GM18909 (cell line): ENCODE measurements around the gene MAMSTR.
"Not testable (repeated sequence)": the region's sequence is repeated elsewhere in the genome, so short reads cannot be mapped to it uniquely, and the experiment has no call there.

ENCODE experiments used
- ATAC-seq: cut with Tn5 transposase; IDR thresholded peaks from one replicate; pipeline ENCODE4 v1.9.1; 2021; ENCODE audit warnings: mild to moderate bottlenecking; ENCODE audit not compliant: unreplicated experiment, poor library complexity

The MAMSTR gene

DNA sequence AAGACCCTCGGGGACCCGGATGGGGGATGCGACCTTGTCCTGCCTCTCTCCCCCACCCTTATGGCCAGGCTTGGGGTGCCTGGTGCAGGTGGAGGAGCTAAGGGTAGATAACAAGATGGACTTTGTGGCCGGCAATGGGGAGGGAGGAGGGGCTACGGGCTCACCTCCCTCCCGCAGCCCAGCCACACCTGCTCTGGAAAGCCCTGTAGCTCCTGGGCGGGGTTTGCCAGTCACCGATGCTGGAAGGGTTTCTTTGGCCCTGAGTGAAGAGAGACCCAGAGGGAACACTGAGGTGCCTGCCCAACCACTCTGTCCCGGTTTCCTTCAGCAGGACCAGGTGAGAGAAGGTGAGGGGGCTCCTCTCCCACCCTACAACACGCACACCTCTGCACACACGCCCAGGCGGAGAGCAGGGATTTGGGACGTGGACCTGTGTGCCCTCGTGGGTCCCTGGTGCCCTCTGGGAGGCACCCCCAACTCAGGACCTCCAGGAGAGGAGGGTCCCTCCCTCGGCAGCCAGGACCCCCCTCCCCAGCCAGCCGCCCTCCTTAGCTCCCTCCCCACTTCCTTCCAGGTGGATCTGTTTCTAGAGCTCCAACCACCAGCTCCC lies 23.7 kb downstream of the MAMSTR start, which contains the start of gene FUT2:
Gene FUT2, plus strand, starts transcription at position 229 of the 610 bp plus-strand sequence. CDS start 6,986 bp downstream, outside the sequence.
- no peak for ATAC-seq

DNA sequence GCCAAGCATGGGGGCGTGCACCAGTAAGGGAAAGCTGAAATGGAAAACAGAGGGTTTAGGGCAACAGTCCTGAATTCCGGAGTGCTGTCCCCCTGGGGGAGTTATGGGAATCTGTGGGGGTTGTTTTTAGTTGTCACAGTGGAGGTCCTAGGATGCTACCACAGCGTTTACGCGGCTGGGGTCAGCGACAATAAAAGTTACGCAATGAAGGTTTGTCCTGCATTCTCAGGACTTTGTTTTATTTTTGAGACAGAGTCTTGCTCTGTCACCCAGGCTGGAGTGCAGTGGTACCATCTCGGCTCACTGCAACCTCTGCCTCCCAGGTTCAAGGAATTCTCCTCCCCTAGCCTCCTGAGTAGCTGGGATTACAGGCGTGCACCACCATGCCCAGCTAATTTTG lies 25.9 kb downstream of the MAMSTR start:
- not testable (repeated sequence) for ATAC-seq

- ATAC-seq, result no peak
These were observed 30.1 kb downstream of the MAMSTR start for GRCh38 chr19:48689449-48689848.

- ATAC-seq, result no peak
These were observed 31.7 kb downstream of the MAMSTR start for GRCh38 chr19:48687776-48688175.

- ATAC-seq, result not testable (repeated sequence)
These were observed 32.9 kb downstream of the MAMSTR start for GRCh38 chr19:48686637-48687036.

- no peak for ATAC-seq
These were observed 33.4 kb downstream of the MAMSTR start for GRCh38 chr19:48686088-48686487.

- ATAC-seq, result no peak
These were observed 33.9 kb downstream of the MAMSTR start for GRCh38 chr19:48685583-48685982.

DNA sequence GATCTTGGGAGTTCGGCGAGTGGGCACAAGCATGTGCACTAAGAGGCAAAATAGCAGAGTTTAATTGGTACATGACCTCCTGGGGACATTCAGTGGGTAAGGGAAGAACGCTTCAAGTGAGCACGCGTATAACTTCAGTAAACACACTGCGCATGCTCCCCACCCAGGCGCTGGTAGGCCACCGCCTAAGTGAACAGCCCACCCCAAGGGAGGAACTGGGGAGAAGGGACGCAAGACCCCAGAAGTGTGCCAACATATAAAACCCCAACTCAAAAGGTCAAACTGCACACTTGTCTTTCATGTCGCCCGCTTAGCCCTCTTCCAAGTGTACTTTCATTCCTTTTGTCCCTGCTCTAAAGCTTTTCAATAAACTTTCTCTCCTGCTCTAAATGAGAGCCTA lies 36.2 kb downstream of the MAMSTR start:
- no peak for ATAC-seq

DNA sequence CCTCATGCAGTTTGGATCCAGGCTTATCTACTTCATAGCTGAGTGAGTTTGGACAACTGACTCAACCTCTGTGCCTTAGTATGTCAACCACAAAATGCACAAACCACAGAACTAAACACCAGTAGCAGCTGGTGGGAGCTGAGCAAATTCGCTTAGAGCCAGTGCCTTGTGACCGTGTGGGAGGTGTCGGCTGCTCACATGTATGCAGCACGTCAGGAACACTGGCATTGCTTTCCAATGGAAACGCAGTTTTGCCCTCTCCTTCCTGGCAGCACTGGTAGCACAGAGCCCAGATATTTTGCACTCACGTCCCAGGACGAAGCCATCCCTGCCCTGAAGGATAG lies 38.4 kb downstream of the MAMSTR start:
- no peak for ATAC-seq

GRCh38 chr19:48680436-48681126 lies 38.9 kb downstream of the MAMSTR start:
- ATAC-seq, result no peak

- not testable (repeated sequence) for ATAC-seq
These were observed 39.5 kb downstream of the MAMSTR start for GRCh38 chr19:48680006-48680405.

GRCh38 chr19:48678201-48678600 lies 41.3 kb downstream of the MAMSTR start:
- ATAC-seq, result no peak

DNA sequence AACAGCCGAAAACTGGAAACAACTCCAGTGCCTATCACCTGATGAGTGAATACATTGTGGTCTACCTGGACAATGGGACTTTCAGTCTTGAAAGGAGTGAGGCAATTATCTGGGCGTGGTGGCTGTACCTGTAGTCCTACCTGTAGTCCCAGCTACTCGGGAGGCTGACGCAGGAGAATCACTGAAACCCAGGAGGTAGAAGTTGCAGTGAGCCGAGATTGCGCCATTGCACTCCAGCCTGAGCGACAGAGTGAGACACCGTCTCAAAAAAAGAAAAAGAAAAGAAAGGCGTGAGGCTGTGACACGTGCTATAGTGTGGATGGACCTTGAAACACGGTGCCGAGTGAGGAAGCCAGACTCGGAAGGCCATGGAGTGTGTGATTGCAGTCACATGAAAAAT lies 42.6 kb downstream of the MAMSTR start:
- ATAC-seq, result no peak

DNA sequence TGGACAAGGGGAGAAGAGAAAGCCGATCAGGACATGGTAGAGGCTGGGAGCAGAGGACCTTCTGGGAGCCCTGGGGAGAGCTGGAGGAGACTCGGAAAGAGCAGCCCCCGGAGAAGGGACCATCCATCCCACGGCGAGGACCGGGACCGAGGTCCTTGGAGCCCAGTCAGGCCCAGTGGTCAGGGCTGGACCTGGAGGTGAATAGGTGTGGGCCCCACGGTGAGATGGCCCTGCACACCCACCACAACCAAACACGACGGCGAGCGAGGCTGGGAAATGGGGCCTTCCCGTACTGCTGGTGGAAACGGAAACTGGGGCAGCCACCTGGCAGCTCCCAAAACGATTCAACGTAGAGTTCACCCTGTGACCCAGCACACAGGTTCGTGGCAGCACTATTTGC lies 43.0 kb downstream of the MAMSTR start:
- ATAC-seq, result no peak

DNA sequence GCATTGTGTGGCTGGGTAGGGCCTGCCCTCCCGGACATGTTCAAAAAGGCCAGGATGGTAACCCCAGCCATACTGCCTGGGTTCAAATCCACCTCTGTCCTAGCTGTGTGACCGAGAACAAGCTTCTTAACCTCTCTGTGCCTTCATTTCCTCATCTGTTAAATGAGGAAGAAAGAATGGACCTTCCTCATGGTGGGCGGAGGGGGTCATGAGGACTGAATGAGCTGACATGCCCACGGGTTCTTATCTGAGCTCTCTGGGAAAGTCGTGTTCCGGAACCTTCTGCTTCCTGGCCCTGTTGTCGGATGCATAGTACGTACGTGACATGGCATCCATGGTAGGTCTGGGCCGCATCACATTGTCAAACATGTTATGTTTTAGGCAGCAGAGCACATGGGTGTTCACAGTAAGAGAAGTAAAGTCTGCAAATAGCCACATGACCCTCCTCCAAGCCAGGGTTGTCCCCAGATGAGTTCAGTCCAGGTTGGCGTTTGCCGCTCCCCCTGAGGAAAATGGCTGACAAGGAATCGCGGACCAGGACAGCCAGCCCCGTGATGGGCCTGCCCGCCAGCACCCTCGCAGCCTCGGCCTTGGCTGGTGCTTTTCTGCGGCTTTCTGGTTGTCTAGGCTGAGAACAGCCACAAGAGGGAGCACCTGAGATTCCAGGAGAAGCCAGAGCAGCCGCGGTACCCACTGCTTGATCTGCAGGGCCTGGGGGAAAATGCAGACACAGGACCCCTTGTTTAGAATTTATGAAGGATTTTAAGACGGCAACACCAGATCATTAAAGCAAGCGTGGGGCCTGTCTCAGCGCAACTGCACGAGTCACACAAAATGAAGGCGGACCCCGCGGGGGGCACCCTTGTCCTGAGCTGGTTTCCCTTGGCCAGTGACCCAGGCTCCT lies 44.4 kb downstream of the MAMSTR start:
- ATAC-seq, result no peak

DNA sequence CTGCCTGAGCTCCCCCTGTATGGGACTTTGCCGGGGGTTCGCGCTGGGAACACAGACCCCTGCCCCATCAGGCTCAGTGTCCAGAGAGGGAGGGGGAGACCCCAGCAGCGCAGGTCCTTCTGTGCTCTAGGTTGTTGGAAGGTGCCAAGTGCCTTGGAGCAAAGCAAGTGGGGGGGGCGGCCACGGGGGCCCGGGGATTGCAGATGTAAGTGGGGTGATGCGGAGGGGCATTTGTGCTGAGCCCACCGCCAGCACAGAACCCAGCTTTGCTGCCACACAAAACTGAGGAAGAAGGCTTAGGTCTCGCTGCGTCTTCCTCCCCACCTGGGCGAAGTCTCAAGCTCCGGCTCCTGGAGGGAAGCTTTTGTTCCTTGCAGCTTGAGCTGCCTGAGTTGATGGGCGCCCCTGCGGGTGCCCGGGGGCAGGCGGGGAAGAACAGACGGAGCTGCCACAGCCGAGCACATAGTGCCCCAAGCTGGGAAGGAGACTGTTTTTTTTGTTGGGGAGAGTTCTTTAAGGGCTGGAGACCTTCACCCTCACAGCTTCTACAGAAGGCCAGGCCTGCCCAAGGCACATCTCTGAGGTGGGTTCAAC lies 45.2 kb downstream of the MAMSTR start:
- no peak for ATAC-seq

GRCh38 chr19:48673436-48674100 lies 46.0 kb downstream of the MAMSTR start:
- ATAC-seq, result no peak

- no peak for ATAC-seq
These were observed 46.5 kb downstream of the MAMSTR start, which contains the start of gene NTN5 for GRCh38 chr19:48672994-48673393. TSS of gene NTN5 (minus strand) at chr19:48673017. CDS start at chr19:48670986, 2,031 bp downstream.

- no peak for ATAC-seq
These were observed 48.0 kb downstream of the MAMSTR start for GRCh38 chr19:48671446-48671995.
